OCI-M2 (cell line): ENCODE measurements around the gene PTPRR.
"Not testable (repeated sequence)": the region's sequence is repeated elsewhere in the genome, so short reads cannot be mapped to it uniquely, and the experiment has no call there.

Experiments
- DNase-seq: peaks from one replicate; lab custom pipeline; 2025; ENCODE audit not compliant: unreplicated experiment; lab: John Stamatoyannopoulos, UW

The PTPRR gene

DNA sequence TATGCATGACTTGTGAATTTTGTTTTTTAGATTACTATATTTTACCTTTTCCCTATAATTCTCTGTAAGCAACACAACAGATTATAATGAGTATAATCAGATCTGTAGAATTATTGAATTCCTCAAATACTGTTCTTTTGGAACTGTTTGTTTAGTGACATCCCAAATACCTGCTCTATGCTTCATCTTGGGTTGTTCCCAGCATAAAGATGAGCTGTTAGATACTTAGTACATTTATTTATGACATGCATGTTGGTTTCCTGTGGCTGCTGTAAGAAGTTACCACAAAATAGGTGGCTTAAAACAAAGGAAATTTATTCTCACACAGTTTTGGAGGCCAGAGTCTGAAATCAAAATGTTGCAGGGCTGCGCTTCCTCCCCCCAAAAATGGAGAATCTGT, 78.4 kb downstream of the PTPRR start:
- DNase-seq = no peak

DNA sequence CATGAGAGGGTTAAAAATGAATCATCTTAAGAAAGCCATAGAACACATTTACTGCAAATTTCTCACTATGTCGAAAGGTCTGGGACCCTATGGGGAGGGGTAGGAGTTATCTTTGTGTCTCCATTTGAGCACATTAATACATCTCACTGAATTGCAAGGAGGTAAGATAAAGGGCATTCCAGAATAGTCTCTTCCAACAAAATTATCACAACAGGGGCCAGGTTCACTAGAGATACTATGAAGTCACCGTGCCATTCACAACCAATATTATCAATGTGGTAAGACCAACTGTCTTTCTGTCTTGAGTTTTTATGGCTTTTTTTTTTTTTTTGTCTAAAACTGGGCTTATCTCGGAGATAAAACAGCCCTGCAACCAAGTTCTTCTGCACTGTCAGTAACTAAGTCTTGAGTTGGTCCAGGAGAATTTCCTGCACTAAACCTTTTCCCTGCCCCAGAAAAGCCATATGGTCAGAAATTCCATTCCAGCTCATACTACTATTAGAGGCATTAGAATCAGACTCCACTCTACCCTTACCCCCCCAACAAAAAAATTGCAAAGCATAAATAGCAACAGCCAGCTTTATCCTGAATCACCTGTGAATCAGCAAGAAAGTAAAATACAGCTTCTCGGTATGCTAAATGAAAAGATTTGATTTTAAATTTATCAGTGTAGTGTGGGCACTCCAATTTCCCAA, 79.7 kb downstream of the PTPRR start:
- no peak for DNase-seq

DNA sequence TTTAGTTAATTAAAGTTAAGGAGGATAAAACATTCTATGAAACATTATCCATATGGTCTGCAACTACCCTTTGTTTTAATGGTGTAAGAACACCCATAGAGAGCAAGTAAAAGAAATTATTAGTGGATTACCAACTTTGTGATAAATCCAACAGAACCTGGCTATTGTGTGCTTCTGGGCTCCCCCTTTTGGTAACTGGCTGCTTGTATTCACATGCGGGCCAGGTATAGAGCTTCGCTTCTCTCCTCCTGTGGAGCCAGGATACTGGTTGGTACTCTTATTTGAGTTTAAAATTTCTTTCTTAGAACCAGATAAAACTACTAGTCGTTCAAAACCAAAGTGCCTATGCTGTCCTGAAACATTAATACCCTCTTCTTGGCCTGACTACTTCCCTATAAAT, 81.0 kb downstream of the PTPRR start:
- no peak for DNase-seq

DNA sequence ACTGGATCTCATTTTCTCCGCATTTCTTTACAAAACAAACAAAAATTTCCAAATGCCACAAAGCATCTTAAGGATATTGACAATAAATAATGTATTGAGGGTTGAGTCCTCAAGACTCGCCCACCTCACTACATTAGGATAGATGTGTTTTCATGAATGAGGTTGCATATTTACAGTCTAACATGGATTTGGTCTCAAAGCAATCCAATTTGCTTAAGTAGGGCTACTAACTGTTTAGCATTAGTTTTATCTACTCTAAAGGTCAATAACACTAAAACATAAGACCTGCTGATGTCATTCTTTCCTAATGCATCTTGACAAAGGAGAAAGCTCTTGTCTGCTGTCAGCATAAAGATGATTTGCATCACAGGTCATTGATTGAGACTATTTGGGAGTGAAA, 82.4 kb downstream of the PTPRR start:
- DNase-seq = no peak

DNA sequence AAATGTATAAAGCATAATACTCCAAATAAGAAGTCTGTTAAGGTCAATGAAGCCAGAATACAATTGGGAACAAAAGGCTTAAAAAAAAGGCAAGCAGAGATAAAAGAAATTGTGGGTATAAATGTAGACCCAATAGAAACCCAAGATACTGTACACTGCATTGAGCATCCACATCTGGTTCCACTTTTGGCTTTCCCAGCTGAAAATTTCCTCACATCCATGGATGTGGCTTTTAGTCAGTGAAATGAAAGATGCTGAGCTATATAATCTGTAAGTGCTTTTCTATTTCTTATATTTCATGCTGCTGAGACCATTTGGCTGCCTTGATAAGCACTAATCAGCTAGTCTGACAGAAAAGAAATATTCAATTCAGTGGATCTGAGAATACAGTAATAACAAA, 83.5 kb downstream of the PTPRR start:
- DNase-seq = no peak

DNA sequence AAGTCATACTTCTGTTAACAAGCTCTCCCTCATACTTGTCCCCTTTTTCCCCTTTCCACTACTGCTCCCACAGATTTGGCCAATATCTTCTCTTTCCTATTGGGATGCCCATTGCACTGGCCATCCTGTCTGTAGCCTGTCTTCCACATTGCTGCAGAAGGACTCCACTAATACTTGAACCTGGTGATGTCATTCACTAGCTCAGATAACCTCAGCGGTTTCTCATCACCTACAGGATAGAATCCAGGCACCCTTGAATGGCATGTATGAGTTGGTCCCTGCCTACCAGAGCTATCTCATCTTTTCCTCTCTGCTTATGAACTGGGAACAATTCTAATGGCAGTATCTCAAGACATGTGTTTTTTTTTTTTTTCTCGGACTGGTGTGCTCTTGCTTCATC, 84.6 kb downstream of the PTPRR start:
- no peak for DNase-seq

DNA sequence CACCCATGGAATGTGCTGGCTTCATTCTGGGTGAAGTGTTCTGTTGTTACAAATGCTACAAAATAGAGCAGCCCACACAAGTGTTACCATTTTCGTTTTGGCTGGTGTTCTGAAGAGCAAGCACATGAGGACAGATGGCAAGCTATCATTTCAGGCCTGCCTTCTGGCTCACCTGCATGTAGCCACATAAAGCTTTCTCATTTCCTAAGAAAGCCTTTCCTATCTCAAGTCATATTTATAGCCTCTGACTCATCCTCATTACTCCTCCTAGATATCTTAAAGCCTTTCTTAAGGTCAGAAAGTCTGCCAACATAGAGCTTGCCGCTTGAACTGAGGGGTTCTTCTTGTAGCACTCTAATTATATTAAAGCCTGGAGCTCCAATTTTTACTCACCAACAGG, 89.0 kb downstream of the PTPRR start:
- DNase-seq = no peak

DNA sequence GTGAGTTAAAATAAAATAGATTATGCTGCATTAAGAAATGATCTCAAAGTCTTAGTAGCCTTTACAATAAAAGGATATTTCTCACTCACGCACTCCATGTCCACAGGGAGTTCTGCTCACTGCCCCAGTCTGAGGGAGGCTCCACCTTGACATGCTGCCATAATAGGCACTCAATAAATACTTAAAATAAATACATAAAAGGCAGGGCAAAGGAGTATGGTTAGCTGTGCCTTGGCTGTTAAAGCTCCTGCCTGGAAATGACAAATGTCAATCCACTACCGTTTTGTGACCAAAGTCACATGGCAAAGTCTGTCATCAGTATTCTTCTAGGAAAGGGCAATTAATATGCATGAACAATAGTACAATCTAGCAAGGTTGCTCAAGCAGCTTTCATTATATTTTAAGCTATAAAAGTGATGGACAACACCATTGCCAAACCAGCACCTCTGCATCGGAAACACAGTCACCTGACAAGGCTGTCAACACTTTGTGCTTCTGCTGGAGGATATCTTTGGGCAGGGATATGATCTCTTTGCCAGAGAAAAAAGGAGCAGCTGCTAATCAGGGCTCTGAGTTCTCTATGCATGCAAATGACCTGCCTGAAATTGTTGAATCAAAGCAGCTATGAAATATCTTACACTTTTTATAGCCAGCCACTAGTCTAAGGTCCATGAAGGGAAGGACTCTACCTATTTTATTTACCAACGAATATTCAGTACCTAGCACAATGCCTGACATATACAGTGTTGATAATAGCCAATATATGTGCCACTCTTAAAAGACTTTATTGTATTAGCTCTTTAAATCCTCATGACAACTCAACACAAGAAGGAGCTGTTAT, 90.1 kb downstream of the PTPRR start:
- DNase-seq = no peak

DNA sequence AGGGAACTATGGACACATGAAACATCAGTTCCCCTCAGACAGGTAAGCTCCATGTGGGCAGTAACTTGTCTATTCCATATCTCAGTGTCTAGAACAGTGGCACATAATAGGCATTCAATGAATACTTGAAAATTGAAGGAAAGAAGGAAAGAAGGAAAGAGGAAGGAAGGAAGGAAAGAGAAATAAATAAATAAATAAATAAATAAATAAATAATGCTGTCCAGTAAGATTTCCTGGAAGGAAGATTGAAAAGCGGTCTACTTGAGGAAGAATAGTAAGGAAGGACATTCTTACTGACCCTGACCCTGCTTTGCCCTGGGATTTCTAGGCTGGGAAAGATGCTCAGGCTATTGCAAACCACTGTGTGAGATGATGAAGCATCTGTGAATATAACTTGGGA, 91.5 kb downstream of the PTPRR start:
- no peak for DNase-seq

DNA sequence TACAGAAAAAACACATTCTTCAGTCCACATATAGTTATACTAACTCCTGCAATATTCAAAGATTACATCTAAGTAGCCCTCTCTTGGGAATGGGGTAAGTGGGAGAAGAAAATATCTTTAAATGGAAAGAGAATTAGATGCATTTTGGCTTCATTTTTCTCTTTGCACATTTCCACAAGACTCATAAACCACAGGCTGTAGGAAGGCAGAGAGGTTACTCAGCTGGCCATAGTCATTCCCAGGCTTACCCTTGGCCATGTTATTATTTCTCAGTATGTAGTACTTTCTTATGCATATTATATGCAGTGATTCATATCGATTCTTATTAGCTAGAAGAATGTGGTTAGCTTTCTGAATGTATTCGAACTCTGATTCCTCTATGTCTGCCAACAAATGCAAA, 92.2 kb downstream of the PTPRR start:
- no peak for DNase-seq

DNA sequence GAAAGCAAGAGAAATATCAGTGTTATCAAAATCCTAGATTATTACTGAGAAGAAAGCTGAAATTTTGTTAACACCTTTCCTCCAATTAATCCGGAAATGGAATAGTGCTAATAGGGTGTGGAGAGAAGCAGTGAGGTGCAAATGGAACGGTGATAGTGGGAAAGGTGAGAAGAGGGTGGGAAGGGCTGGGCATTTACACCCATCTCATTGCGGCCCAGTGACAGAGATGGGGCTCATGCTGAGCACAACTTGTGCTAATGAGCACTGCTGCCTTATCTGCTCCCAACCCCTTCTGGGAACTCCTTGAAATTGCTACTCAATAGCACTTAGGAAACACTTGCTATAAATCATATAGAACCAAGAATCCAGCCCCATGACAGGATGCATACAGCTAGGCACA, 94.4 kb downstream of the PTPRR start:
- DNase-seq = no peak

DNA sequence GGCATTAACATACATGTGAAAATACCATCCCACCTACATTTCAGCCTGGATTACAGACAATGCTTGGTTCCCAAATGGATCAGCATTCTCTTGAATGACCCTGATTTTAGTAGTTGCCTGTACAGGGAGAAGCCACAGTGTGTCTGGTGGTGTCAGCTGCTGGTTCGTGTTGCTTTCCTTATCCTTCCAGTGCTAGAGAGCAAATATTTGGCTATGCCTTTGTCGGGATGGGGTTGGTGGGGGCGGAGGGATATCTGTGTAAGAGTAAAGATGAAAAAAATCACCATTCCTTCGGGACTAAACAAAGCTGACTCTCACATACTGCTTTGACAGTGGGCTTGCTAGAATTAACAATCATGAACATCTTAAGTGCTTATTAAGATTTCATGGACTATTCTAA, 96.0 kb downstream of the PTPRR start:
- no peak for DNase-seq

DNA sequence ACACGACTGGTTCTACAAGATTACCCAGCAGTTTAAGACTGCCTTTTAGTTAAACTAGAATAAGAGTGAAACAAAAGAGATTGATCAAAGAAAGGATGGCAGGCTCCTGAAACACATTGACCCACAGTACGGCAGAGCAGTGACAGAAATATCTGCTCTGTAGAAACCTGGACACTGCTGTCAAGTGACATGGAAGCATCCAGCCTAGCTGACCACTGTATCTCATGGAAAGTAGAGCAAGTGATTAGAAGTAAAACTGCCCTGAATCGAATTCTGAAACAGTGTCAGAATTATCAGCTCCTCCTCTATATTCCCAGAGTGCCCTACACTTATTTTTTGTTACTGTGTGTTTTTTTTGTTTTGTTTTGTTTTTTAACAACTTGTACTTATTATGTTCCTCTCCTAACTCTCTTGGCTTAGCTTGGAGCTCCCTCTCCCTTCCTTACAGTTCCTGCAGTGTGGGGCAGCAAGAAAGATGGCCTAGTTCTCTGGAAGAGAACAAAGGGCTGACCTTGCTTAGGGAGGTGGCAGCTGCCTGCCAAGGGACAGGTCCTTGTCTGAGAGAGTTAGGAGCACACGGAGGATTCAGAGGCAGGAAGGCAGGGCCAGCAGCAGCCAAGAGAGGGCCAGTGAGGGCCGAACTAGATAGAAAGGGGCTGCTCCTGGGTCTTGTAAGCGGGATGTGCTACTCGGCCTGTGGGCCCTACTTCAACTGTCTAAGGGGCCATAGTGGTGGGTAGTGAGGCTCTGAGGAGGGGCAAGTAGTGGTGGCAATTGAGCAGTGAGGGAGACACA, 97.2 kb downstream of the PTPRR start:
- no peak for DNase-seq

DNA sequence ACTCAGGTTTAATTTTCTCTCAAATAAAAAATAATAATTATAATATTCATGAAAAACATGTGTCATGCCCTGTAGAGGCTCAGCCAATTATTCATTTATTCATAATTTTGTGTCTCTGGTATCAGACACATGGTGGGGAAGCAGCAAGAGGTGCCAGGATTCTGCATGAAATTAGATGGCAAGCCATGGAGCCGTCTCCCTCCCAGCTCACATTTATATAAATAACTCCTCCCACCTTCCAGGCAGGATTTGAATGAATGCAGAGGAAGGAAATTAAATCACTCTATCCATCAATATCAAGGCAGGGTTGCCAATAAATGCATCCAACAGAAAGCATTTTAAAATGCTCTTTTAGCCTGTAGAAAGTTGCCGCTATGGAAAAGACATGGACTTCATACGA, 98.1 kb downstream of the PTPRR start:
- no peak for DNase-seq

DNA sequence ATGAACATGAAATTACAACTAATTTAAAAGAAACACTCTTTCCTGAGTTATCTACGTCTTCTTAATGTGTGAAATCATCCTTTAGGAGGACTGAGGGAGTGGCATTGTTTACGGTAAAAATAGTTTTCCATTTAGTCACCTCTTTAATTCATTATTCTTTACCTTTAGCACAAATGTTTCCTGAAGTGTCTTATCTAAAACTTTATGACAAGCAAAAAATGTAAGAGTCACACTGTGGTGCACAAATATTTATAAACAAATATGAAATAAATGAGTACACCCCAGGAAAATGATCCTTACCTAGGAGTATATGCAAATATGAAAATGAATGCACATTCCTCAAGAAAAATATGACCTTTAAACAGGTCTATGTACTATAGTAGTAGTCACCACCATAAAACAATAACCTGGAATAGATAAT, 104.6 kb downstream of the PTPRR start:
- DNase-seq = no peak

DNA sequence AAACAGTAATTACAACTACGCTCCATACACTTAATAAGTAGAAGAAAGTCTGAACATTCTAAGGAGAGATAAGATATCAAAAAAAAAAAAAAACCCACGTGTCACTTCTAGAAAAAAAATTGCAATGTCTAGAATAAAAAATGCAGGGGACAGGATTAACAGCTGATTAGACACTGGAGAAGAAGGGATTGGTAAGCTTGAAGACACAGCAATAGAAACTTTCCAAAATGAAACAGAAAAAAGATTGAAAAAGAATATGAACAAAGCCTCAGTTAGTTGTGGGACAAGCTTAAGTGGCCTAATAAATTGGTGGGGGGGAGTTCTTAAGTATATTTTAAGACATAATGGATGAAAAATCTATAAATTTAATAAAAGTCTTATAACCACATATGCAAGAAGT, 105.5 kb downstream of the PTPRR start:
- no peak for DNase-seq

DNA sequence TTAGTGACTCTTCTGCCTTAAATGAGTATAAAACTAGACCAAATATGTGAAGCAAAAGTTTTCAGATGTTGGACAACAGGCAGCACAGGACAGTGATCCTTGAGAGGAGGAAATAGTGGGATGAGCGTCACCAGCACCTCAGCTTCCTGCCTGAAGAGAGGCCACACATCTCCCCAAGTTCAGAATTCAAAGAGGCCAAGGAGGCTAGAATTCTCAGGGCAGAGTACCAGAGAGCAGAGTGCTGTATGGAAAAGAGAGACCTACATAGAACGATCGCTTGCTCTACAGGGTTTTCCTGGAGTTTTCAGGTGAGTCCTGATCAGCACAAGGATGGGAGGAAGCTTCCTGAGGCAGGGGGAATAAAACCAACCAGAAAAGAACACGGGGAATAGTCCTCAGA, 107.0 kb downstream of the PTPRR start:
- no peak for DNase-seq

DNA sequence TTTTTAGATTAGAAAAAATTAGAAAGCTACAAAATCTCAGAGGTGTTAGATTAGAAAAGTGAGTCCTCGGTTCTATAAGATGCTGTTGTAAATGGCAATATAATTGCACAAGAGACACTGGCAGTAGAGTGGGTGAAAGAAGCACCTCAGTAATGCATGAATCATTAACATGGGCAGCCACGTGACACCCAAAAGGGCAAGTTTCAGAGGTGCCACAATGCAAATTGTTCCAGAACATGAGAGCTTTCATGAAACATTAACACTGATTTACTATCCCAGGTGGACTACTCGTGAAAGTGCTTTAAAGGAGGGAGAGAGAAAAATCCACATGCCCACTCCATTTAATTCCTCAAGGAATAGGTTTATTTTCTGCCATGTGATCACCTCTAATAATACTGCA, 108.4 kb downstream of the PTPRR start:
- no peak for DNase-seq

DNA sequence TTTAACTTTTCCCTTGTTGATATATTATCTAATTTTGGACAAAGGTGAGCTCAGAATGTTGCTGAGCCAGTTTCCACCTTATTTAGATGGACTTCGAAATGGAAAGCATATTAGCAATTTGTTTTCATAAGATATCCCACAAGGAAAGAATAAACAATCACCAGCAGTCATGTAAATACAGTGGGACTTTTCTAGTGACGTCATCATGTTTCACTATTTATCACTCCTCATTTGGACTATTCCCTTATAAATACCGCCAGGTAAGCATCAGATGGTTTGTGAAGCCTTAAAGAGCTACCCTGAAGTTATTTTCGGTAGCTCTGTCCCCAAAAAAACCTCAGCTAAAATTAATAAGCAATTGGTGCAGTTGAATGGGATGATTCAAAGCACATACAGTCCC, 110.7 kb downstream of the PTPRR start:
- DNase-seq = no peak

DNA sequence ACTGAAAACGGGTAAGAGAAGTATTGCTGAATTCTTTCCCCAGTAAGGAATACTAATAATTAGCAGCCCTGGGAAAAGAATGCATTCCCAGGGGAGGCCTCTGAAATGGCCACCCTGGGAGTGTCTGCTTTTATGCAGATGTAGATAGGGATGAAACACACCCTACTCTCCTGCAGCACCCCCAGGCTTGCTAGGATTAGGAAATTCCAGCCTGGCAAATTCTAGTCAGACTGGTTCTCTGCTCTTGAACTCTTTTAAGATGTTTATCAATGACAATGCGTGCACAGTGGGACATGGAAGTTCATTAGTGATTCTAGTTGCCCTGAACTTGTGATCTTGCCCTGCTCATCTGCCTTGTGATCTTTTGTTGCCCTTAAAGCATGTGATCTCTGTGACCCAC, 112.5 kb downstream of the PTPRR start:
- DNase-seq = not testable (repeated sequence)

DNA sequence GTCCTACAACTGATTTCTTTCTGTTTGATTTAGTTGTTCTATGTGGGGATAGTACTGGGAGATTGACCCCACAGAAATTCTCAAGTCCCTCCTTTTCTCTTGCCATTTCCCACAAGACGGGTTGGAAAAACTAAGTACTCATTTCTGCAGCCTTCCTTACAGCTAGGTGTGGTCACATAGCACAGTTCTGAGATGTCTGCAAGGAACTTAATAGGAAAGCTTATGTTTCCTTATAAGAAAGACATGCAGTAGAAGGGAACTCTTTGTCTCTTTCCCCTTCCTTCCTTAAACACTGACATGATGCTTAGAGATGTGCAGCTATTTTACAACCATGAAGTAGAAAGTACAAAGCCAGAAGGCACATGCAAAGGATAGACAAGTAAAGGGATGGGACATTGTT, 113.7 kb downstream of the PTPRR start:
- DNase-seq = no peak

DNA sequence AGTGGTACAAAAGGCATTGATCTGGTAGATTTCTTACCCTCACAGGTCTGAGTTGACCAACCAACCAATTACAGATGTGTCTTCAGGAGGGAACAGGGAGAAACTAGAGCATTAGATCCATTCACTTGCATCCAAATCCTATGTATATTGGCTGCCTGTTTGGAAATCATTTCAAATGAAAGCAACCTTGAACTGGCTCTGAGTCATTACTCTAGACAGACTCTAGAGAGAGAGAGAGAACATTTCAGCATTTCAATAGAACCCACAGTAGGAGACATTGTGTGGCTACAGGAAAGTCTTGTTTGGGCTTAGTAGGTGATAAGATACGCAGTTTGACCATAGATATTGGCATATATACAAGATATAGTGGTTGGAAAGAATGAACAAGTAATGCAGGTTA, 114.5 kb downstream of the PTPRR start:
- DNase-seq = no peak
